ENCODE measurements around the gene COL23A1.

DNA sequence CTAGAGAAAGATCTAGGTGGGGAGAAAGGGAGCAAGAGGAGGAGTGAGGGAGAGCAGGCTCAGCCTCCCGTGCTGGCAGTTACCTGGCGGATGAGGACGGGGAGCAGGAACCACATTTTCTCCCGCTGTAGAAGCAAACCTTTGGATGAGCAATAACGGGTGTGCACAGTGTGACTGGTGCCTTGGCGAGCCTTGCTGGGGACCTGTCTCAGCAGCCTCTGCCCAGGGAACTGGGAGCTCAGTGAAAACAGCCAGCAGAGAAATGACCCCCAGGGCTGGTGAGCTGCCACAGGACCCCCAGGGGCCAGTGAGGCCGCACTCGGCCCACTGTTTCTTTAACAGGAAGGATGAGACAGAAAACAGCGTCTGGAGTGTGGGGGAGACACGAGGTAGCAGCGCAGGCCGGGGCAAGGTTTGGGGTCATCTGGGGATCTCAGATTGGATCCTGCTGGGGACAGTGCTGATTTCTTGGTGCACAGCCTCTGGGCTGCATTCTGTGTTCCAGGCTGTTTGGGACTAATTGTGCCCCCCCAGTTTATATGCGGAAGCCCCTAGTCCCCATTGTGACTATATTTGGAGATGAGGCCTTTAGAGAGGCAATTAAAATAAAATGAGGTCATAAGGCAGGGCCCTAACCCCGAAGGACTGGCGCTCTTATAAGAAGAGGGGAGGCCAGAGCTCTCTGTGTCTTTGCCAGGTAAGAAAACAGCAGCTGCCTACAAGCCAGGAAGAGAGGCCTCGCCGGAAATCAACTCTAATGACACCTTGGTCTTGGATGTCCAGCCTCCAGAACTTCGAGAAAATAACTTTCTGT lies 238.8 kb downstream of the COL23A1 start:
- TF ChIP-seq, protein P1, sequence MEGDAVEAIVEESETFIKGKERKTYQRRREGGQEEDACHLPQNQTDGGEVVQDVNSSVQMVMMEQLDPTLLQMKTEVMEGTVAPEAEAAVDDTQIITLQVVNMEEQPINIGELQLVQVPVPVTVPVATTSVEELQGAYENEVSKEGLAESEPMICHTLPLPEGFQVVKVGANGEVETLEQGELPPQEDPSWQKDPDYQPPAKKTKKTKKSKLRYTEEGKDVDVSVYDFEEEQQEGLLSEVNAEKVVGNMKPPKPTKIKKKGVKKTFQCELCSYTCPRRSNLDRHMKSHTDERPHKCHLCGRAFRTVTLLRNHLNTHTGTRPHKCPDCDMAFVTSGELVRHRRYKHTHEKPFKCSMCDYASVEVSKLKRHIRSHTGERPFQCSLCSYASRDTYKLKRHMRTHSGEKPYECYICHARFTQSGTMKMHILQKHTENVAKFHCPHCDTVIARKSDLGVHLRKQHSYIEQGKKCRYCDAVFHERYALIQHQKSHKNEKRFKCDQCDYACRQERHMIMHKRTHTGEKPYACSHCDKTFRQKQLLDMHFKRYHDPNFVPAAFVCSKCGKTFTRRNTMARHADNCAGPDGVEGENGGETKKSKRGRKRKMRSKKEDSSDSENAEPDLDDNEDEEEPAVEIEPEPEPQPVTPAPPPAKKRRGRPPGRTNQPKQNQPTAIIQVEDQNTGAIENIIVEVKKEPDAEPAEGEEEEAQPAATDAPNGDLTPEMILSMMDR (IDR thresholded peaks at IDR 0.05) = no peak
- no peak for TF ChIP-seq POLR2A (IDR thresholded peaks at IDR 0.05)

Data from lower leg skin (tissue), 3 donors.